Measurements from ENCODE around the gene CZIB.
A peak's percentile ranks its signal among the peaks of the same experiment; 100 is the strongest.
"Not testable (repeated sequence)": the region's sequence is repeated elsewhere in the genome, so short reads cannot be mapped to it uniquely, and the experiment has no call there.

Gene CZIB

GRCh38 chr1:53188099-53188498 lies 32.3 kb downstream of the CZIB start:
- no peak for DNase-seq

DNA sequence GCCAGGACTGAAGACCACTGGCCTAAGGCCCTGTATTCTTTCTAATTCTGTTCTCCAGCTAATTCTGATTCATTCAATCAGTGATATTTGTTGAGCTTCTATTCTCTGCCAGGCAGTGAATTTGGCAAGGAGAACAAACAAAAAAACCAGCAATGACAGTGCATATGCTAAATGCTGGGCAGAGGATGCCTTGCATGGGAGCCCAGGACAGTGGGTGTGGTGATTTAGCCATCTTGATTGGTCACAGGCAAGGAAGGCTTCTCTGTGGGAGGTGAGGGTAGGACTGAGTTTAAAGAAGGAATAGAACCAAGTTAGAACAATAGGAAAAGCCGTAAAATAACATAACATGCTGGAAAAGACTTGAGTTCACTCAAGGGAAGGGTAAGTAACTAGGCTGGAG lies 33.0 kb downstream of the CZIB start:
- DNase-seq, result no peak

DNA sequence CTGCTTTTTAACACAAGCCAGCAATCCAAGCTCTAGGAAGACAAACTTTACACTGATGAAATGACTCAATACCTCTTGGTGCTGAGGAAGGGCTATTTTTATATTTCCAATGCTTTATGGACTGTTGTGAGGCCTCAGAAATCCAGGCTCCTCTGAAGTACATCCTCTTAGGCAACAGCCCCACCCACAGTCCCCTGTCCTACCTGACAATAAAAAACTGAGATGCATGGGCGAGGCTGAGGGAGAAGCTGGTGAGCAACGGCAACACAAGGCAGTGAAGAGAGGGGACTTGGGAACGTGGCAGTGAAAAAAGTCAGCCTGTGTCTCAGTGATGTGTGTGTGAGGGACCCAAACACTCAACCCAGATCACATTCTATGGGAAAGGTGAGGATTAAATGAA lies 33.9 kb downstream of the CZIB start:
- no peak for DNase-seq

GRCh38 chr1:53185955-53186297 lies 34.5 kb downstream of the CZIB start:
- not testable (repeated sequence) for DNase-seq

DNA sequence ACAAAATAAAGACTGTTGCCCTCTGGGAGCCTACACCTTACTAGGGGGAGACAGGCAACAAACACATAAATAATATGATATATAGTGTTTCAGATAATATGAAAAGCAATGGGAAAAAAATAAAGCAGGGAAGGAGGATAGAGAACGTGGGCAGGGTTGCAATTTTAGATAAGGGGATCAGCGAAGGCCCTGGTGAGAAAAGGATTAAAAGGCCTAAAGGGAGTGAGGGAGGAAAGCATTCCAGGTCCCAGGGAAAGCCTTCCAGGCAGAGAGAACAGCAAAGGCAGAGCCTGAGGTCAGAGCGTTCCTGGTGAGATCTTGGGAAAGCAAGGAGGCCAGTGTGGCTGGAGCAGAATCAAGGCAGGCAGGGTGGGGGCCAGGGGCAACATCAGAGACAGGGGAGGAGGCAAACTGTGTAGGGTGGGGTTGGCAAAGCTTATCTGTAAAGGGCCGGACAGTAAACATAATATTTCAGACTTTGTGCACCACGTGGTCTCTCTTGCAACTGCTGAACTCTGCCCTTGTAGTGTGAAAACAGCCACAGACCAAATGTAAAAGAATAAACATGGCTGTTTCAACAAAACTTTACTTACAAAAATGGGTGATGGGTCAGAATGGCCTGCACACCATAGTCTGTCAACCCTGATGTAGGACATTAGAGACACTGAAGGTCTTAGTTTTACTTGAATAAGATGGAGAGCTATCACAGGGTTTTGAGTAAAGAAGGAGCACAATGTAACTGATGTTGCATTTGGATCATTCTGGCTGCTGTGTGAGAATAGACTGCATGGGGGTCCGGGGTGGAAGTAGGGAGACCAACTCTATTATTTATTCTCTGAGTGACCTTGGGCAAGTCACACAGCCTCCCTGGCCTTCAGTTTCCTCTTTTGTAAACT lies 37.1 kb downstream of the CZIB start:
- DNase-seq, result no peak

- no peak for DNase-seq
Measured at GRCh38 chr1:53182716-53183094, 37.7 kb downstream of the CZIB start.

DNA sequence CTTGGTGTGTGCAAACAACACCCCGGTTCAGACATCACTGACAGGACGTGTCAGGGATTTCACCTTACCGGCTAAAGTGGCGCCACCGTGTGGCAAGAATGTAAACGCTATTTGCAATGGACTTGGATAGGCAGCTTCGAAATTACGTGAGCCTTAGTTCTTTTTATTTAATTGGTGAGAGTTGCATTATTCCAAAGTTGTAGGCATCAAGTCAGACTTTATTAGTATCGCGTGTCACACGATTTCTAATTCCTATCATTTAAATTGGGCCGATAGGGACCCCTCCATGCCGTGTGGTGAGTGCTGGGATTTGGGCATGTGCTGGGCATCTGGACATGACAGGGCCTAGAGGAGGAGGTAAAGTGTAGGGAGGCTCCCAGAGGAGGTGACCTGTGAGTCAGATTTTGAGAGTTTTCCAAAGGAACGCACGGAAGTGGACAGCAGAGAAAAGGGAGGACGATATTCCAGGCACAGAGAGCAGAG lies 38.3 kb downstream of the CZIB start:
- peak; percentile 38 for DNase-seq

DNA sequence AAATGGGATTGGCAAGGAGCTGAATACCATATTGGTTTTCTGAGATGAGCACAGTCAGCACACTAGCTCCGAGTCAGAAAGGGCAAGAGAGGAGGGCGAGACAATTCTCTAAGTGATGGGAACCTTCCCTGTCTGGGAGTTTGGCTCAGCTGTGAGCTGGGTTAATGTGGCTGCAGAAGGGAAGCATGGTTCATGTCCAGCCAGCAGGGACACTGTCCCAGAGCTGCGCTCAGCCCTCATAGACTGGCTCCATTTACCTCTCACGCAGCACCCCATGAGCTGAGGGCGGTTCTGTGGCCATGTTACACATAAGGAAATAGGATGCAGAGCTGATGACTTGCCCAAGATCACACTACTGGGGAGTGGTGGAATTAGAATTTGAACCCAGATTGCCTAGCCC lies 39.5 kb downstream of the CZIB start:
- DNase-seq, result no peak

DNA sequence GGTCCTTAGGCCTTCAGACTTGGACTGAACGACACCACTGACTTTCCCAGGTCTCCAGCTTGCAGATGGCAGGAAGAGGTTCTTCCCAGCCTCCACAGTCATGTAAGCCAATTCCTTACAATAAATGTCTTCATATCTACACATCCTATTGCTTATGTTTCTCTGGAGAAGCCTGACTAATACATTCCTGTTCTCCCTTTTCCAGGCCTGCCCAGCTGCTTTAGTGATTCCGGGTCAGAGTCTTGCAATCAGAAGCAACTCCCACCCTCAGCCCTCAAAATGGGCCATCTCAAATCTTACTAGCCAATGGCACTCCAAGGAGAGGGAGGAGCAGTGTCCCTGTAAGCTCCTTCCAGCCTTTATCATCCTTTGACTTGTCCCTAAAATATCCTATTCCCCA lies 40.2 kb downstream of the CZIB start:
- no peak for DNase-seq

GRCh38 chr1:53176452-53177208 lies 43.8 kb downstream of the CZIB start:
- DNase-seq, result no peak

DNA sequence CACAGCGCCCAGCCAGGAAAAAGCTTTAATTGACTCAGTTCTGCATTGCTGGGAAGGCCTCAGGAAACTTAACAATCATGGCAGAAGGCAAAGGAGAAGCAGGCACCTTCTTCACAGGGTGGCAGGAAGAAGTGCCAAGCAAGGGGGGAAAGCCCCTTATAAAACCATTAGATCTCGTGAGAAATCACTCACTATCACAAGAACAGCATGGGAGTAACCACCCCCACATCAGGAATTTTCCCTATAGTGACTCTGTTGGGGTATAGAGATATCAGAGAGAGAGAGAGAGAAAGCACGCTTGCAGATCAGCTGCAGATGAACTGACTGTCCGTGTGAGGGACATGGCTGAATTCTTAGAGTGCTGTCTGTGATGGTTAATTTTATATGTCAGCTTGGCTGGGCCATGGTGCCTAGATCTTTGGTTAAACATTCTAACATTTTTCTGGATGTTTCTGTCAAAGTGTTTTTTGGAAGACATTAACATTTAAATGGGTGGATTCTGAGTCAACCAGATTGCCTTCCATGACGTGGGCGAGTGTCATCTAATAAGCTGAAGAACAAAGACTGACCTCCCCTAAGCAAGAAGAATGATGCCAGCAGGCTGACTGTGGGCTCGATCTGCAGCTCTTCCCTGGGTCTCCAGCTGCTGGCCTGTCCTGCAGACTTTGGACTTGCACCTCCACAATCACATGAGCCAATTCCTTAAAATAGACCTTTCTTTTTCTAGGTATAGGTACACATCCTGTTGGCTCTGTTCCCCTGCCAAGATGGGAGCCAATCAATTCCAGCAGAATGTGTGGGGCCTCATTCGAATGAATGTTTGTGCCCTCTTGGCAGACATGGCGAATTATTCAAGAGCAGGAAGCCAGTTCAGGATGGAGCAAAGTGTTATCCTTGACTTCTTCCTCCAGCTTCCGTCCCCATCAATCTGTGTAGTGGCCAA lies 45.2 kb downstream of the CZIB start:
- DNase-seq, result no peak

DNA sequence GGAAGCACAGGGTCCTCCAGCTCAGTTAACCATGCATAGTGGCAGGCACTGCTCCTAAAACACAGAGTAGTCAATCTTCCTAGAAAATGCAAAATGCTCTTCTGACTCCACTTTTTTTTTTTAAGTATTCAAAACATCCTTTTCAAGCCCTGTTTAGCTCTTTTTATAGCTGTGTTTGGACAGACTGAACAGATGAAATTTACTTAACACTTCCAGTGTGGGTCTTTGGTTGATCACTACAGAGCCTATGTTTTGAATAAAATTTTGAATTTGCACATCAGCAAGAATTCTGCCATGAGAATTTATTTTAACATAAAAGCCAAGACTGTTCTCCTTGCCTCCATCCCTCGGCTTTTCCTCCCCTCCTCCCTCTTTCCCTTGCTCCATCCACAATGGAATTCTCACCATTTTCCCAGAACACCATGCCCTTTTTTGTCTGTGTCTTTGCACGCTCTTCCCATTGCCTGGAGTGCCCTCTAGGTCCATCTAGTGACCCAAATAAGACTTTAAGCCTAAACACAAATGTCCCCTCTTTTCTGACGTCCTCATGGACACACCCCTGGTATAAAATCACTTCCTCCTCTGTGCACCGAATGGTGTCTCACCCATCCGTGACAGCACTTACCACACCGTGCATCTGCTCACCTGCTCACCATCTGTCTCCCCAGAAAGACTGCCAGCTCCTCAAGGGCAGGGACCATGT lies 47.9 kb downstream of the CZIB start:
- DNase-seq, result peak; percentile 86

GRCh38 chr1:53166912-53167311 lies 53.5 kb downstream of the CZIB start:
- no peak for DNase-seq

DNA sequence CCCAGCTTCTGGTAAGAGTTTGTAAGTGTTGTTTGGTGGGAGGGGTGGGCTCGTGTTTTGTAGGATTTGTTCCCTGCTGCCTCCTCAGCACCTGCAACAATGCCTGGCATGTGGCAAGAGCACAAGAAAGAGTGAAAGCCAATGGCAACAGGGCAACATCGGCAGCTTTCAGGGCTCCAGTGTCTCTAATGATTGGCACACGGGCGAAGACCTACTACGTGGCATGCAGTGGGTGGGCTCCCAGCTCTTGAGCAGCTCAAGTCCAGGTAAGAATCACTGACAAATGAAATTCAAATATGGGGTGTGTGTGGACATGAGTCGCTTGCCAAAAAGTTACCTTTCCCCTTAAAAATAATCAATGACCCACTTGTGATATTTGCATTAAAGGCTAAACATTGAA lies 54.1 kb downstream of the CZIB start:
- no peak for DNase-seq

DNA sequence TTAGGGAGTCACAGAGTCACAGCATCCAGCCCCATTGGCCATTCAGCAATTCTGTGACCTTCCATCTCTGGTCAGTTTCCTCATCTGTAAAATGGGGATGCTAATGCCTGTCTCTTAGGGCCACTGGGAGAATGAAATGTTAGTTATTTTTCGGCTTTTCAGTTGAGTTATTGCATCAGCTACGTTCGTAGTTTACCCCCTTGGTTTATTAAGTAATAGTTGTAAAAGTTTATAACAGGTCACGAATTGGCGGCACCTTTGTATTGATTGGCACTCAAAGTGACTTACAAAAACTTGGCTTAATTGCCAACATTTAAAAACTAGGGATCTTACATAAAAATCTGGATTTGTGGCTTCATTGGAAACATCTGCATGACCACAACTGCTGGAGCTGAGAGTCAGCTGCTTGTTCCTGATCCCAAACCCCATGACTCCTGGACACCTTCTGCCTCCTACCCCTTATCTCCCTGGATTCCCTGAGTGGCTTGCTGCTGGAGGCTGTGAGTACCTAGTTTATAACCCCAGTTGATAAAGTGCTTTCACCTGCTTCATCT lies 54.9 kb downstream of the CZIB start:
- DNase-seq, result no peak

Data from NCI-H2171 (cell line).